ENCODE results near the gene COL1A1.

DNA sequence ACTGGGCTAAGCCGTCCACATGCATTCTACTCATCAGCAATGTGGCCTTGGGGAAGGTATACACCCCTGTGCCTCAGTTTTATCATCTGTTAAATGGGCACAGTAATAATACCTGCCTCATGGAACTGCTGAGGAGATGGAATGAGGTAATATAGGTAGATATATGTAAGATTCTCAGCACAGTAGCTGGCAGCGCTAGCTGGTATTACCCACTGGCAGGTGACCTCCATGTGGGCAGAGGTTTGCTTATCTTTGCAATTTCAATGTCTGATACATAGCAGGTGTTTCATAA lies 36.8 kb downstream of the COL1A1 start:
- TF ChIP-seq, protein P1, sequence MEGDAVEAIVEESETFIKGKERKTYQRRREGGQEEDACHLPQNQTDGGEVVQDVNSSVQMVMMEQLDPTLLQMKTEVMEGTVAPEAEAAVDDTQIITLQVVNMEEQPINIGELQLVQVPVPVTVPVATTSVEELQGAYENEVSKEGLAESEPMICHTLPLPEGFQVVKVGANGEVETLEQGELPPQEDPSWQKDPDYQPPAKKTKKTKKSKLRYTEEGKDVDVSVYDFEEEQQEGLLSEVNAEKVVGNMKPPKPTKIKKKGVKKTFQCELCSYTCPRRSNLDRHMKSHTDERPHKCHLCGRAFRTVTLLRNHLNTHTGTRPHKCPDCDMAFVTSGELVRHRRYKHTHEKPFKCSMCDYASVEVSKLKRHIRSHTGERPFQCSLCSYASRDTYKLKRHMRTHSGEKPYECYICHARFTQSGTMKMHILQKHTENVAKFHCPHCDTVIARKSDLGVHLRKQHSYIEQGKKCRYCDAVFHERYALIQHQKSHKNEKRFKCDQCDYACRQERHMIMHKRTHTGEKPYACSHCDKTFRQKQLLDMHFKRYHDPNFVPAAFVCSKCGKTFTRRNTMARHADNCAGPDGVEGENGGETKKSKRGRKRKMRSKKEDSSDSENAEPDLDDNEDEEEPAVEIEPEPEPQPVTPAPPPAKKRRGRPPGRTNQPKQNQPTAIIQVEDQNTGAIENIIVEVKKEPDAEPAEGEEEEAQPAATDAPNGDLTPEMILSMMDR (IDR thresholded peaks at IDR 0.05) = no peak
- TF ChIP-seq POLR2A (IDR thresholded peaks at IDR 0.05) = no peak

Data from lower leg skin (tissue), 3 donors.